Measurements from ENCODE around the gene SKA1.

- no peak for TF ChIP-seq ZEB2 (IDR thresholded peaks at IDR 0.05)
- TF ChIP-seq, protein P1, sequence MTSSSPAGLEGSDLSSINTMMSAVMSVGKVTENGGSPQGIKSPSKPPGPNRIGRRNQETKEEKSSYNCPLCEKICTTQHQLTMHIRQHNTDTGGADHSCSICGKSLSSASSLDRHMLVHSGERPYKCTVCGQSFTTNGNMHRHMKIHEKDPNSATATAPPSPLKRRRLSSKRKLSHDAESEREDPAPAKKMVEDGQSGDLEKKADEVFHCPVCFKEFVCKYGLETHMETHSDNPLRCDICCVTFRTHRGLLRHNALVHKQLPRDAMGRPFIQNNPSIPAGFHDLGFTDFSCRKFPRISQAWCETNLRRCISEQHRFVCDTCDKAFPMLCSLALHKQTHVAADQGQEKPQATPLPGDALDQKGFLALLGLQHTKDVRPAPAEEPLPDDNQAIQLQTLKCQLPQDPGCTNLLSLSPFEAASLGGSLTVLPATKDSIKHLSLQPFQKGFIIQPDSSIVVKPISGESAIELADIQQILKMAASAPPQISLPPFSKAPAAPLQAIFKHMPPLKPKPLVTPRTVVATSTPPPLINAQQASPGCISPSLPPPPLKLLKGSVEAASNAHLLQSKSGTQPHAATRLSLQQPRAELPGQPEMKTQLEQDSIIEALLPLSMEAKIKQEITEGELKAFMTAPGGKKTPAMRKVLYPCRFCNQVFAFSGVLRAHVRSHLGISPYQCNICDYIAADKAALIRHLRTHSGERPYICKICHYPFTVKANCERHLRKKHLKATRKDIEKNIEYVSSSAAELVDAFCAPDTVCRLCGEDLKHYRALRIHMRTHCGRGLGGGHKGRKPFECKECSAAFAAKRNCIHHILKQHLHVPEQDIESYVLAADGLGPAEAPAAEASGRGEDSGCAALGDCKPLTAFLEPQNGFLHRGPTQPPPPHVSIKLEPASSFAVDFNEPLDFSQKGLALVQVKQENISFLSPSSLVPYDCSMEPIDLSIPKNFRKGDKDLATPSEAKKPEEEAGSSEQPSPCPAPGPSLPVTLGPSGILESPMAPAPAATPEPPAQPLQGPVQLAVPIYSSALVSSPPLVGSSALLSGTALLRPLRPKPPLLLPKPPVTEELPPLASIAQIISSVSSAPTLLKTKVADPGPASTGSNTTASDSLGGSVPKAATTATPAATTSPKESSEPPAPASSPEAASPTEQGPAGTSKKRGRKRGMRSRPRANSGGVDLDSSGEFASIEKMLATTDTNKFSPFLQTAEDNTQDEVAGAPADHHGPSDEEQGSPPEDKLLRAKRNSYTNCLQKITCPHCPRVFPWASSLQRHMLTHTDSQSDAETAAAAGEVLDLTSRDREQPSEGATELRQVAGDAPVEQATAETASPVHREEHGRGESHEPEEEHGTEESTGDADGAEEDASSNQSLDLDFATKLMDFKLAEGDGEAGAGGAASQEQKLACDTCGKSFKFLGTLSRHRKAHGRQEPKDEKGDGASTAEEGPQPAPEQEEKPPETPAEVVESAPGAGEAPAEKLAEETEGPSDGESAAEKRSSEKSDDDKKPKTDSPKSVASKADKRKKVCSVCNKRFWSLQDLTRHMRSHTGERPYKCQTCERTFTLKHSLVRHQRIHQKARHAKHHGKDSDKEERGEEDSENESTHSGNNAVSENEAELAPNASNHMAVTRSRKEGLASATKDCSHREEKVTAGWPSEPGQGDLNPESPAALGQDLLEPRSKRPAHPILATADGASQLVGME (CRISPR knock-in tag; IDR thresholded peaks at IDR 0.05): no peak
- TF ChIP-seq KAT8 (IDR thresholded peaks at IDR 0.05; ENCODE audit: low read depth): no peak
- TF ChIP-seq CBX5 (IDR thresholded peaks at IDR 0.05; ENCODE audit: borderline replicate concordance, low read depth): no peak
- TF ChIP-seq ZNF133 (CRISPR knock-in tag; IDR thresholded peaks at IDR 0.05): no peak
- TF ChIP-seq ZNF785 (CRISPR knock-in tag; IDR thresholded peaks at IDR 0.05): no peak
- TF ChIP-seq STAG1 (CRISPR knock-in tag; IDR thresholded peaks at IDR 0.05; ENCODE audit: borderline replicate concordance): no peak
- TF ChIP-seq ZNF449 (CRISPR knock-in tag; IDR thresholded peaks at IDR 0.05): no peak
Measured at GRCh38 chr18:50388988-50389387, 14.1 kb downstream of the SKA1 start.
